Osteoblast (primary cell): ENCODE results near the gene KLRD1. TPM values are rescaled to one million over a fixed set of nuclear protein-coding genes. Genes with fewer than 3 reads are reported as not detected.
"Not testable (repeated sequence)": the region's sequence is repeated elsewhere in the genome, so short reads cannot be mapped to it uniquely, and the experiment has no call there.

Experiments
- DNase-seq: peaks from one replicate; pipeline ENCODE4 v3.0.0; 2011; ENCODE audit warnings: low spot score, mixed read lengths; ENCODE audit not compliant: insufficient read length; ENCODE audit errors: missing footprints
- H2AFZ ChIP-seq: 2 replicates; pipeline ENCODE4 v1.6.0; 2011; ENCODE audit warnings: mild to moderate bottlenecking, low read length
- H3K27ac ChIP-seq: 2 replicates; pipeline ENCODE4 v1.5.1; 2011; ENCODE audit warnings: mild to moderate bottlenecking, low read depth, low read length, moderate library complexity
- H3K27me3 ChIP-seq: 2 replicates; pipeline ENCODE4 v1.6.0; 2012; ENCODE audit warnings: mild to moderate bottlenecking, control low read depth, inconsistent platforms, low read length, moderate library complexity; ENCODE audit not compliant: insufficient read depth
- H3K36me3 ChIP-seq: 2 replicates; pipeline ENCODE4 v1.5.1; 2011; ENCODE audit warnings: mild to moderate bottlenecking, low read length, control low read depth, moderate library complexity; ENCODE audit not compliant: insufficient read depth
- H3K4me1 ChIP-seq: 2 replicates; pipeline ENCODE4 v1.5.1; 2011; ENCODE audit warnings: mild to moderate bottlenecking, low read length, control low read depth, moderate library complexity; ENCODE audit not compliant: insufficient read depth
- H3K4me2 ChIP-seq: 2 replicates; pipeline ENCODE4 v1.6.0; 2011; ENCODE audit warnings: mild to moderate bottlenecking, low read length; ENCODE audit not compliant: insufficient read depth
- H3K4me3 ChIP-seq: fragments of 200-600 bp; sonication (generic); 3 replicates; pipeline ENCODE4 v1.5.1; 2012; ENCODE audit warnings: mild to moderate bottlenecking, low read length, inconsistent platforms; ENCODE audit not compliant: insufficient read depth
- H3K79me2 ChIP-seq: 2 replicates; pipeline ENCODE4 v1.6.0; 2012; ENCODE audit warnings: mild to moderate bottlenecking, low read length, control low read depth, inconsistent platforms; ENCODE audit not compliant: insufficient read depth
- H3K9me3 ChIP-seq: 2 replicates; pipeline ENCODE4 v1.5.1; 2011; ENCODE audit warnings: low read depth, low read length, control low read depth
- H4K20me1 ChIP-seq: 2 replicates; pipeline ENCODE4 v1.6.0; 2012; ENCODE audit warnings: mild to moderate bottlenecking, low read length, control low read depth; ENCODE audit not compliant: insufficient read depth
- total RNA-seq: library from RNA; depleted of rRNA; stranded (reverse); fragments of >200 nt; gene quantifications from 2 replicates; pipeline ENCODE4 v1.2.3, GENCODE V29; 2012
- TF ChIP-seq, protein P1 (sequence below): IDR thresholded peaks from 2 replicates; pipeline ENCODE4 v1.5.1; 2011; ENCODE audit warnings: mild to moderate bottlenecking, low read depth, low read length, moderate library complexity; ENCODE audit errors: extremely low read depth

The KLRD1 gene
- total RNA-seq, 1 donor, result 0.36 TPM

DNA sequence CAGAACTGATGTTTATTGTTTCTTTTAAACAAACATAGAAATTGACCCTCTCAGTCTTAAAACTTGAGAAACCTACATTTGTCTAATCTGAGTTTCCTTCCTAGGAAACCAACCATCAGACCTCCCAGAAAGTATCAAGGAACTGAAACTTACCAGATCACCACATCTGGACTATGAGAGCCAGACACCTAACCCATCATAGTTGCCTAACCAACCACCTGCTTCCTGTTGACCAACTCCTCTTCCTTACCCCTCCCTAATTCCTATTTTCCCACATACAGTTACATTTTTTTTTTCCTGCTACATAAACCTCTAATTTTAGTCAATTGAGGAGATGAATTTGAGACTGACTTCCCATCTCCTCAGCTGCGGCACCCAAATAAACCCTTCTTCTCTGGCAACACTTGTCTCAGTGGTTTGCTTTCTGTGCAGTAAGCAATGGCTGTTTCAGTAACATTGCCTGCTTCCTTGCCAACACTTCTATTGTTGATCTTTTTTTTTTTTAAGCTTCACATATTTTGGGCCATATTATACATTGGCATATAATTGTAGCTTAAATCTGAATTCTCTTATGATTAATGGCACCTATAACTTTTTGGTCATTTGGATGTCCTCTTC is 34.3 kb downstream of the KLRD1 start:
- H3K4me1 ChIP-seq, result peaks cover 4% of the 10 kb centered on the region
- H2AFZ ChIP-seq, result no peak overlapping the region
- TF ChIP-seq, protein P1, sequence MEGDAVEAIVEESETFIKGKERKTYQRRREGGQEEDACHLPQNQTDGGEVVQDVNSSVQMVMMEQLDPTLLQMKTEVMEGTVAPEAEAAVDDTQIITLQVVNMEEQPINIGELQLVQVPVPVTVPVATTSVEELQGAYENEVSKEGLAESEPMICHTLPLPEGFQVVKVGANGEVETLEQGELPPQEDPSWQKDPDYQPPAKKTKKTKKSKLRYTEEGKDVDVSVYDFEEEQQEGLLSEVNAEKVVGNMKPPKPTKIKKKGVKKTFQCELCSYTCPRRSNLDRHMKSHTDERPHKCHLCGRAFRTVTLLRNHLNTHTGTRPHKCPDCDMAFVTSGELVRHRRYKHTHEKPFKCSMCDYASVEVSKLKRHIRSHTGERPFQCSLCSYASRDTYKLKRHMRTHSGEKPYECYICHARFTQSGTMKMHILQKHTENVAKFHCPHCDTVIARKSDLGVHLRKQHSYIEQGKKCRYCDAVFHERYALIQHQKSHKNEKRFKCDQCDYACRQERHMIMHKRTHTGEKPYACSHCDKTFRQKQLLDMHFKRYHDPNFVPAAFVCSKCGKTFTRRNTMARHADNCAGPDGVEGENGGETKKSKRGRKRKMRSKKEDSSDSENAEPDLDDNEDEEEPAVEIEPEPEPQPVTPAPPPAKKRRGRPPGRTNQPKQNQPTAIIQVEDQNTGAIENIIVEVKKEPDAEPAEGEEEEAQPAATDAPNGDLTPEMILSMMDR, result no peak
- H3K4me3 ChIP-seq, result no peak overlapping the region
- H4K20me1 ChIP-seq, result no peaks in the 10 kb centered on the region
- no peak for DNase-seq
- no peaks in the 10 kb centered on the region for H3K36me3 ChIP-seq
- H3K4me2 ChIP-seq, result no peak overlapping the region
- H3K79me2 ChIP-seq, result no peaks in the 10 kb centered on the region
- H3K9me3 ChIP-seq, result no peaks in the 10 kb centered on the region
- H3K27ac ChIP-seq, result no peak overlapping the region
- H3K27me3 ChIP-seq, result no peaks in the 10 kb centered on the region

- not testable (repeated sequence) for H3K9me3 ChIP-seq, H3K79me2 ChIP-seq, H2AFZ ChIP-seq, H3K4me2 ChIP-seq, H3K27ac ChIP-seq, DNase-seq, H3K4me1 ChIP-seq, H4K20me1 ChIP-seq, H3K4me3 ChIP-seq, H3K36me3 ChIP-seq, H3K27me3 ChIP-seq
These were observed 43.8 kb downstream of the KLRD1 start for GRCh38 chr12:10351457-10351856.

- no peak overlapping the region for H2AFZ ChIP-seq
- H4K20me1 ChIP-seq, result no peaks in the 10 kb centered on the region
- no peaks in the 10 kb centered on the region for H3K27me3 ChIP-seq
- TF ChIP-seq, protein P1, result no peak
- no peaks in the 10 kb centered on the region for H3K79me2 ChIP-seq
- H3K36me3 ChIP-seq, result no peaks in the 10 kb centered on the region
- H3K9me3 ChIP-seq, result no peaks in the 10 kb centered on the region
- H3K27ac ChIP-seq, result no peak overlapping the region
- H3K4me3 ChIP-seq, result no peak overlapping the region
- no peak for DNase-seq
- no peaks in the 10 kb centered on the region for H3K4me1 ChIP-seq
- no peak overlapping the region for H3K4me2 ChIP-seq
These were observed 46.4 kb downstream of the KLRD1 start for GRCh38 chr12:10354071-10354470.

DNA sequence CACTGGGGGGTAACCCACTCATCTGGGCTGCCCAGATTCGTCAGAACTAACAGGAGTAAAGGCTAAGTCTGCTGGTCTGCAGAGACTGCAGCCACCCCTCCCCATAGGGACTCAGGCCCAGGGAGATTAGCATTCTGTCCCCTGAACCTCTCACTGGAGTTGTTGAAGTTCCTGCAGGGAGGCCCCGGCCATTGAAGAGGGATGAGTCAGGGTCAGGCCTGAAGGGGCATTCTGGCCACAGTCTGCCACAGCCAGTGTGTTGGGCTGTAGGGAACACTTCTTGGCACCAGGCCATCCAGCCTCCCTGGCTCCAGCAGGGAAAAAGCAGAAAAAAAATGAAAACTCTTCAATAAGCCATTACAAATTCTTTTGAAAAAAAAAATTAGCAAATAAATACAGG is 46.8 kb downstream of the KLRD1 start:
- Histone ChIP-seq H3K79me2 (no peaks in the 10 kb centered on the region), H3K9me3 (no peaks in the 10 kb centered on the region), H3K4me3 (no peak overlapping the region), H3K27ac (no peak overlapping the region), H2AFZ (no peak overlapping the region), H3K4me2 (no peak overlapping the region), H3K27me3 (no peaks in the 10 kb centered on the region), H4K20me1 (no peaks in the 10 kb centered on the region), H3K36me3 (no peaks in the 10 kb centered on the region), H3K4me1 (no peaks in the 10 kb centered on the region)
- no peak for DNase-seq
- TF ChIP-seq, protein P1, result no peak
